OCI-LY3 (cell line): Measurements from ENCODE around the gene EPB41L4A.

Source experiments
- CTCF ChIP-seq: fragments of 200-600, 300-600 bp; sonication (generic); IDR thresholded peaks from 2 replicates; pipeline ENCODE4 v1.5.1; 2014; ENCODE audit warnings: antibody characterized with exemption, low read length, low read depth
- EZH2phosphoT487 ChIP-seq: fragments of 200-600 bp; shearing (Covaris generic); IDR thresholded peaks from 2 replicates; pipeline ENCODE4 v1.6.1; 2018; ENCODE audit warnings: antibody characterized with exemption, mixed run types, low read depth

DNA sequence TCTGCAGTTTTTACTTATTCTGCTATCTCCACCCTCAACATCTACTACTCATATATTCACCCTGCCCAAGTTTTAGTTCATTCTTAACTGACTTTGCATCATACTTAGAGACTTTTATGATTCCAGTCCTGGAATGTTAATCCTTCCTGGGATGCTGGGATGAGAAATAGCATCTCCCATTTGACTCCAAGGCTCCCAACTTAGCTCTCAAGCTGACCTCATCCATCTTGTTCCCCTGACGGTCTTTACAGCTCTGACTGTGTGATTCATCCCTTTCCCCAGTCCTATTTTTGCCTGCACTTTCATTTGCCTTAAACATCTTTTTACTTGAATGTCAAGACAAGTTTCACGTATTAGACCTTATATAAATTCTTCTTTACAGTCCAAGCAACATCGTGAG is 297.8 kb downstream of the EPB41L4A start:
- no peak for TF ChIP-seq EZH2phosphoT487
- TF ChIP-seq CTCF: no peak
